Adrenal gland (tissue), 12 donors: Measurements from ENCODE around the gene MTCH1. TPM values are rescaled to one million over a fixed set of nuclear protein-coding genes. Genes with fewer than 3 reads are reported as not detected.

Experiments used
- DNase-seq, 7 donors: peaks; one replicate each; pipeline ENCODE4 v3.0.0-alpha.2; 2019 to 2020
- H3K27ac ChIP-seq, 5 donors: fragments of 200-600 bp; sonication (generic) in 4 of 5; 1 replicate in 3 of 5; 2 replicates in 2 of 5; pipeline versions ENCODE4 v1.5.1 to v1.8.0; 2016 to 2020; ENCODE audit warnings: mild to moderate bottlenecking in 1 of 5
- H3K27me3 ChIP-seq: fragments of 200-600 bp; 2 replicates; pipeline ENCODE4 v1.8.0; 2021
- H3K36me3 ChIP-seq, 2 donors: fragments of 200-600 bp; replicated peaks in 1 of 2; 1 replicate in 1 of 2; 2 replicates in 1 of 2; pipeline versions ENCODE4 v1.5.1 to v1.8.0; 2018 to 2022
- H3K4me1 ChIP-seq, 2 donors: fragments of 200-600 bp; replicated peaks in 1 of 2; 1 replicate in 1 of 2; 2 replicates in 1 of 2; pipeline versions ENCODE4 v1.5.1 to v1.8.0; 2018 to 2021
- H3K4me3 ChIP-seq, 4 donors: fragments of 200-600 bp; sonication (generic) in 3 of 4; one replicate each; pipeline ENCODE4 v1.5.1; 2016 to 2018
- H3K9me3 ChIP-seq, 3 donors: fragments of 200-600 bp; sonication (generic) in 1 of 3; replicated peaks in 1 of 3; 1 replicate in 2 of 3; 2 replicates in 1 of 3; pipeline versions ENCODE4 v1.5.1 to v1.8.0; 2016 to 2021
- CTCF ChIP-seq, 6 experiments: fragments of 450-650 bp in 4 of 6; fragments of 200-600 bp in 2 of 6; sonication (generic) in 1 of 6; IDR thresholded peaks; 1 replicate in 5 of 6; 2 replicates in 1 of 6; pipeline versions ENCODE4 v1.5.1 to v1.8.0; 2016 to 2021; ENCODE audit warnings: antibody characterized with exemption in 6 of 6, mild to moderate bottlenecking in 2 of 6, moderate library complexity in 1 of 6
- POLR2A ChIP-seq, 2 donors: fragments of 450-650 bp; IDR thresholded peaks; one replicate each; pipeline ENCODE4 v1.6.1; 2017; ENCODE audit warnings: antibody characterized with exemption in 2 of 2, mild to moderate bottlenecking in 2 of 2, moderate library complexity in 1 of 2
- WGBS, 4 donors: extraction: QIAGEN DNeasy Blood & Tissue Kit in 2 of 4; methylation state at CpG; one replicate each; pipeline versions ENCODE4 v1.1.5 to v1.1.7; 2013 to 2017; 5-methylcytosine and 5-hydroxymethylcytosine counted together
- intact Hi-C, 2 donors: fragments of 100-400 bp; cut with DNase I; formaldehyde crosslinking; loops; one replicate each; pipeline versions ENCODE4 v1.14.1 to v1.15.0; 2022 to 2023
- polyA plus RNA-seq, 3 donors: library from polyadenylated mRNA; stranded (reverse); fragments of 200-250 nt in 2 of 3; fragments of 350-450 nt in 1 of 3; fragmentation: Illumina TruSeq in 1 of 3; extraction: RNeasy Lipid Tissue Mini Kit (QIAGEN cat#74804) in 1 of 3; gene quantifications; one replicate each; pipeline ENCODE4 v1.2.3, GENCODE V29; 2013 to 2014
- total RNA-seq, 9 donors: library from RNA; depleted of rRNA in 4 of 9; stranded (reverse); fragments of >200 nt in 4 of 9; fragments of 120-200 nt in 1 of 9; fragmentation: NEBNext Ultra II Directional in 1 of 9; extraction: Animal tissue kit (Norgen Biotek cat#: 25700) in 1 of 9; gene quantifications; one replicate each; pipeline versions ENCODE4 v1.1.0 to v1.2.4, GENCODE V29; 2013 to 2023
- donor health status: healthy with polysubstance abuse.
- donor health status: Bipolar disorder and iron deficiency.
- donor health status: DM: yes; HTN: yes; CAD: no.
- donor health status: DM: no; HTN: no; CAD: no.
- donor health status: DM: no; HTN: no; CAD: no.
- donor health status: DM: yes; HTN: yes; CAD: no.

Gene MTCH1
- total and polyA plus RNA-seq, 12 donors = 116 to 523 (median 338) TPM

DNA sequence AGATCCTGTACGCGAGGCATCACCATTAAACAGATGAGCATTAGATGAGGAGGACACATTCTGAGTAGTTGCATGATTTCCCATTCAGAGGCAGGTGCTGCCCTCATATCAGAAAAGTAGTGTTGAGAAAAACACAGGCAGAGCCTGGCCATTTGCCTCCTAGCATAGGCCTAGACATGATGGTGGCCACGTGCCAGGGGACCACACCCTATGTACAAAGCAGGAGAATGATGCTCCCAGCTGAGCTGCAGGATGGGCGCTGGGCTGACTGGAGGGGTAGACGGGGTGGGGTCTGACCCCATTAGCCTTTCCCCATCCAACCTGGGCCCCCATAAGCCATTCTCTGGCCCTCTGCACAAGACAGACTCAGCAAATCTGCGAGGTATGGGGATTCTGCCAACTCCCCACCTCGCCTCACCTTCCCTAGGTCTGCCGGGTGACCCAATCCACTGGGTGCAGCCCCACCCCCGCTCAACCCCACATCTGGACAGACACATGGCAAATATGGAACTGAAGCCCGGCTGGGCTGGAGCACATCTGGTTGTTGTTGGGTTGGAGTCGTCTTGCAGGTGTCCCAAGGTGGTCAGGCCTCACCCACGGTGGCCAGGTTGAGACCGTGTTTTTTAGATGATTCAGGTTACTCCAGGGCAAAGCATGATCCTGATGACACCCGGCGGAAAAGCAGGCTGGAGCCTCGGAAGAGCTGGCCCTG is 17.6 kb downstream of the MTCH1 start:
- peak overlapping the region in 2 of 5 donors; percentile 34 to 49 for H3K27ac ChIP-seq
- no peaks in the 10 kb centered on the region for H3K27me3 ChIP-seq
- TF ChIP-seq POLR2A (IDR thresholded peaks at IDR 0.05) (no peak), CTCF (IDR thresholded peaks at IDR 0.05) (no peak)
- intact Hi-C loops = no loop called here
- H3K9me3 ChIP-seq = no peaks in the 10 kb centered on the region
- peak in 2 of 7 donors; percentile 50 to 66 for DNase-seq
- H3K36me3 ChIP-seq = peaks cover 0 to 66% of the 10 kb centered on the region in 2 donors
- 79 to 90% (median 87%) methylated on average over 15 to 16 of the region's 16 CpGs for WGBS, 4 donors
- peaks cover 0 to 8% of the 10 kb centered on the region in 2 donors for H3K4me1 ChIP-seq
- no peak overlapping the region for H3K4me3 ChIP-seq

DNA sequence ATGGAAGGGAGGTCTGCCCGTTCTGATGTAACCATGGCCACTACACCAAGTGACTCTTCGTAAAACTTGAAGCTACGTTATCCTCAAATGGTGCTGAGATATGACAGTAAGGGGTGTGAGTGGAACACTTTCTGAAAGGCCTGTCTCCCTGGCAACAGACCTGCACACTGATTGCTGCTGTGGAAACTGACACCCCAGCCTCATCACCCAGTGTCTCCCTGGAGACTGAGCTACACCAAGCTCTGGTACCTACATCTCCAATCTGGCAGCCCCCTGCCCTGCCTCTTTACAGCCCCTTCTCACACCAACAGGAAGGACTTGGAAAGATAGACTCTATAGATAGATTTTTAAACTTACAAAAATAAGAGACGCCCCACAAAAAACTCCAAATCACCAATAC is 18.2 kb downstream of the MTCH1 start:
- TF ChIP-seq POLR2A (IDR thresholded peaks at IDR 0.05) = no peak
- TF ChIP-seq CTCF (IDR thresholded peaks at IDR 0.05) = no peak
- peak overlapping the region in 4 of 5 donors; percentile 20 to 49 (median 38) for H3K27ac ChIP-seq
- intact Hi-C loops = no loop called here
- 69 to 80% (median 75%) methylated on average over 3 to 4 of the region's 4 CpGs for WGBS, 4 donors
- no peaks in the 10 kb centered on the region for H3K9me3 ChIP-seq
- peak in 1 of 7 donors; percentile 12 for DNase-seq
- peaks cover 0 to 59% of the 10 kb centered on the region in 2 donors for H3K36me3 ChIP-seq
- H3K4me1 ChIP-seq = peaks cover 0 to 8% of the 10 kb centered on the region in 2 donors
- no peak overlapping the region for H3K4me3 ChIP-seq
- H3K27me3 ChIP-seq = no peaks in the 10 kb centered on the region

DNA sequence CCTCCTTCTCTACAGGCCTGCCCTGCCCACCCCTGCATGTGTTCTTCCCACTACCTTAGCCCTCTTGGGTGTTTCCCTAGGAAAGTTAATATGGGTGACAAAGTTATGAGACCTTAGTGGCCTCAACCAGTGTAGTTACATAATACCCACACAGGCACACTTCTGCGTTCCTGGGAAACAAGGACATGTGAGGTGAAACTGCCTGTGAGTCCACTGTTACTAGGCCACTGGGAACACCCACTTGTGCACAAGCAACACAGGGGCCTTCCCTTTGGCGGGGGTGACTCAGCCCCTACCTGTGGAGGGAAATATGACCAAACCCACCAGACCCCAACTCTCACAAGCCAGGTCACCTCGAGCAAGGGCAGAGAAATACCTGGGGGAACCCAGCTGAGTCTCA is 18.7 kb downstream of the MTCH1 start:
- WGBS, 4 donors = 48 to 60% (median 54%) methylated on average over 3 of the region's 3 CpGs
- intact Hi-C loops = no loop called here

DNA sequence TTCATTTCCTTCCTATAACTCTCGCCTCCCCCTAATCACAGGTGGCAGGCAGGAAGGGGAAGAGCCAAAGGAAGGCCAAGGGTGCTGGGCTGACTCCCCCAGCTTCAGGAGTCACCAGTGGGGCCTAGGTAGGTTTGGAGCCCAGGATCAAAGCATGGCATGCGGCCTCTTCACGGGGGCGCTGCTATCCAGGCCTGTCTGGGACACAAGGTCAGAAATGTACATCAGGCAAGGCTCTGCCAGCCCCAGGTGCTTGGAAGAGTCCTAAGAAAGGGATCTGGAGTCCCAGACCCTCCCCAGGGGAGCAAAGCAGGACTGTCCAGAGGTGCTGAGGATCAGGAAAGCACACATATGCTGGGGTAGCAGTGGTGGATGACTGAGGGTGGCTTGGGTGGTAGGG is 21.1 kb downstream of the MTCH1 start:
- Histone ChIP-seq H3K9me3 (no peaks in the 10 kb centered on the region), H3K27ac (no peak overlapping the region), H3K4me3 (no peak overlapping the region), H3K36me3 (peaks cover 0 to 31% of the 10 kb centered on the region in 2 donors), H3K27me3 (no peaks in the 10 kb centered on the region), H3K4me1 (peaks cover 0 to 16% of the 10 kb centered on the region in 2 donors)
- intact Hi-C loops = no loop called here
- DNase-seq = peak in 1 of 7 donors; percentile 12
- no peak for TF ChIP-seq POLR2A (IDR thresholded peaks at IDR 0.05)
- TF ChIP-seq CTCF (IDR thresholded peaks at IDR 0.05) = no peak
- WGBS, 4 donors = 71 to 87% (median 85%) methylated on average over 1 to 4 of the region's 4 CpGs

More for the DNA sequence above, 18.7 kb downstream of the MTCH1 start:
- H3K27me3 ChIP-seq = no peaks in the 10 kb centered on the region
- TF ChIP-seq CTCF (IDR thresholded peaks at IDR 0.05) (no peak), POLR2A (IDR thresholded peaks at IDR 0.05) (no peak)
- H3K27ac ChIP-seq = peak overlapping the region in 4 of 5 donors; percentile 20 to 49 (median 38)
- peaks cover 0 to 8% of the 10 kb centered on the region in 2 donors for H3K4me1 ChIP-seq
- peaks cover 0 to 55% of the 10 kb centered on the region in 2 donors for H3K36me3 ChIP-seq
- no peak overlapping the region for H3K4me3 ChIP-seq
- peak in 4 of 7 donors; percentile 46 to 80 (median 68) for DNase-seq
- no peaks in the 10 kb centered on the region for H3K9me3 ChIP-seq
